ENCODE results near the gene HDHD2.
"Not testable (repeated sequence)": the region's sequence is repeated elsewhere in the genome, so short reads cannot be mapped to it uniquely, and the experiment has no call there.

The HDHD2 gene, protein sequence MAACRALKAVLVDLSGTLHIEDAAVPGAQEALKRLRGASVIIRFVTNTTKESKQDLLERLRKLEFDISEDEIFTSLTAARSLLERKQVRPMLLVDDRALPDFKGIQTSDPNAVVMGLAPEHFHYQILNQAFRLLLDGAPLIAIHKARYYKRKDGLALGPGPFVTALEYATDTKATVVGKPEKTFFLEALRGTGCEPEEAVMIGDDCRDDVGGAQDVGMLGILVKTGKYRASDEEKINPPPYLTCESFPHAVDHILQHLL

GRCh38 chr18:47150029-47150823, at the start of gene HDHD2:
Gene HDHD2, minus strand, starts transcription at chr18:47150500. Its CDS starts 14,061 bp downstream, at chr18:47136439.
- DNase-seq: peak; percentile 73

DNA sequence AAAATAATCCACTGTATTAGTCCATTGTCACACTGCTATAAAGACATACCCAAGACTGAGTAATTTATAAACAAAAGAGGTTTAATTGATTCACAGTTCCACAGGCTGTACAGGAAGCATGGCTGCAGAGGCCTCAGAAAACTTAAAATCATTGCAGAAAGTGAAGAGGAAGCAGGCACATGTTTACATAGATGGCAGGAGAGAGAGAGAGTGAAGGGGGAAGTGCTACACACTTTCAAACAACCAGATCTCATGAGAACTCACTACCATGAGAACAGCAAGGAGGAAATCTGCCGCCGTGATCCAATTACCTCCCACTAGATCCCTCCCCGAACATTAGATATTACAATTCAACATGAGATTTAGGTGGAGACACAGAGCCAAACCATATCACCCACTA, 45.7 kb upstream of the HDHD2 start:
- DNase-seq: not testable (repeated sequence)

DNA sequence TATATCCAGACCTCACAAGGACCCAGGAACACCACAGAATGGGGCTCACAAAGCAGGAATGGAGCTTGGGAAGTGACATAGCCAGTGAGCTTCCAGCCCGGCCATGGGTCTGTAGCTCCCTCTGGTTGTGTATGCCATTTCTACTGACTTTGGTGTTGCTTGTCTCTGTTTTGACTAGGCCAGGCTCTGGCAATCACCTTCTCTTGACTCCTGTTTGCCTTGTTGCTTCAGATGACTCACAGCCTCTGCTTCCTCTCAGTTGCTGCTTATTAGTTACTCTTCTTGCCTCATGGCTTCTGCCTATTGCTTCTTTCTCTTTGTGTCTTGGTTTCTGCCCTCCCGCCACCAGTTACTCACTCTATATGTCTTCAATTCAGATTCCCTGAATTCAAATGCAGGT, 41.7 kb upstream of the HDHD2 start:
- DNase-seq: no peak

DNA sequence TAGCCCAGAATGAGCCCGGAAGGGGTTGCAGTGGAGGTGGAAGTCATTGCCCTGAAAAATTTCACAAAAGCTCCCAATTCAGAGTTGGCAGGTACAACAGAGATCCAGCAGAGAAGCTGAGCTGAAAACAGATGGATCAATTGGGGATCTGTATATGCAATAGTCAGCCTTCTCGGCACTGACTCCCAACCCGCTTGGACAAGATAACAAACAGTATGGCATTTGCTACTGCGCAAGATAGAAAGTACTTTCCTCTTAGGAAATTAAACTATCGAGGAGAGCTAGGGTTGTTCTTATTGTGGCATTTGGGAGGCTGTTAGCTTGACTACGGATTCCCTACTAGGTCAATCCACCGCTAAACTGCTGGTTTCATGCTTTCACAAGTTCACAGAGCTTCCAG, 37.4 kb upstream of the HDHD2 start:
- no peak for DNase-seq

DNA sequence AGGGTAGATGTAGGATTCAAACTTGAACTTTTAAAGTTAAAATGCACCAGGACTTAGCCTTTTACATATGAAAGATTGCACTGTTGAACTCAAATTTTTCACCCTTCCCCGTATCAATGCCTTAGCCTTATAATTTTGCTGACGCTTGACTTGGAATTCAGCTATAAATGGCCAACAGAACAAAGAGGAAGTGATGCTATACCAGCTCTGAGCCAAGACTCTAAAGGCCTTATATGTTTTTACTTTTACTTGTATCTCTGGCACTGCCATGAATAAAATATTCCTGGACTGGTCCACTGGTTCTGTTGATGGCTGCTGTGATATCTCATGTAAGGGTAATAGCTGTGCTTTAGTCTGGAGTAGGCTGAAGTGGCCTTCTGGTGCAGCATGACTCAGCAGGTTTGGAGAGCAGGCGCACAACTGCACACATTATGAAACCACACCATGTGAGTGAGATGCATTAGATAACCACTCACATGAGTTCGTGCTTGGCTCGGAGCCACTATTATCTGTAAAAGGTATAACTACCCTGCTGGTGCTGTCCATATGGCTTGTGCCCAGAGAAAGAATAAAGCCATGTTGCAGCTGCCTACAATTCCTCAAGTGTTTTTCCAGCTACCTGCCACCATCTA, 34.2 kb upstream of the HDHD2 start:
- peak; percentile 54 for DNase-seq

- not testable (repeated sequence) for DNase-seq
Measured at GRCh38 chr18:47182156-47182555, 31.9 kb upstream of the HDHD2 start.

DNA sequence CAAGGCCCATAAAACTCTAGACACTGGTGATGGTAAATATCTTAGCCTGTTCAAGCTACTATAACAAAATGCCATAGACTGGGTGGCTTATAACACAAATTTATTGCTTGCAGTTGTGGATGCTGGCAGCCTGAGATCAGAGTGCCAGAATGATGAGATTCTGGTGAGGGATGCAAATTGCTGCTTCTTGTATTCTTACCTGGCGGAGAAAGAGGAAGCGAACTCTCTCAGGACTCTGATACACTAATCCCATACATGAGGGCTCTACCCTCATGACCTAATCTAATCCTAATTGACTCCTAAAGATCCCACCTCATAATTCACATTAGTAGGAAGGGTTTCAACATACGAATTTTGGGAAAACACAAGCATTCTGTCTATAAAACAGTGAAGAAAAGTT, 30.5 kb upstream of the HDHD2 start:
- no peak for DNase-seq

- DNase-seq: peak; percentile 75
Measured at GRCh38 chr18:47179520-47179919, 29.2 kb upstream of the HDHD2 start.

GRCh38 chr18:47175898-47176575, 25.7 kb upstream of the HDHD2 start, which contains the start of gene IER3IP1:
Gene IER3IP1, minus strand, starts transcription at chr18:47176364. Its CDS starts 87 bp downstream, at chr18:47176277.
- peak; percentile 87 for DNase-seq

GRCh38 chr18:47175283-47175897, 25.1 kb upstream of the HDHD2 start:
- no peak for DNase-seq

- DNase-seq: no peak
Measured at GRCh38 chr18:47174545-47175116, 24.3 kb upstream of the HDHD2 start.

- DNase-seq: no peak
Measured at GRCh38 chr18:47172476-47172875, 22.2 kb upstream of the HDHD2 start.

- DNase-seq: no peak
Measured at GRCh38 chr18:47168913-47169312, 18.6 kb upstream of the HDHD2 start.

DNA sequence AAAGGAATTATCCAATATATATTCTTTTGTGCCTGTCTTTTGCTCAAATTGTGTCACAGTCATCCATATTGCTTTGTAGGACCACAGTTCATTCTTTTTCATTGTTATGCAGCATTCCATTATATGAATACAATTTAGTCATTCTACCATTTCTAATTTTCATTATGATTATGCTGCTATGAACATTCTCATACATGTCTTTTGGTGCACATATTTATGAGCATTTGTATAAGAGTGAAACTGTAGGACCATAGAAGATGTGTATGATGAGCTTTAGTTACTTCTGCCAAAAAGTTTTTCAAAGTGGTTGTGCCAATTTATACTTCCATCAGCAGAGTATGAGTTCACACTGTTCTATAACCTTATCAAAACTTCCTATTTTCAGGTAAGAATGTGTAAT, 18.2 kb upstream of the HDHD2 start:
- no peak for DNase-seq

GRCh38 chr18:47166294-47166693, 16.0 kb upstream of the HDHD2 start:
- no peak for DNase-seq

GRCh38 chr18:47163241-47163640, 12.9 kb upstream of the HDHD2 start:
- no peak for DNase-seq

- DNase-seq: no peak
Measured at GRCh38 chr18:47160256-47160655, 10.0 kb upstream of the HDHD2 start.

- not testable (repeated sequence) for DNase-seq
Measured at GRCh38 chr18:47158404-47158803, 8.1 kb upstream of the HDHD2 start.

DNA sequence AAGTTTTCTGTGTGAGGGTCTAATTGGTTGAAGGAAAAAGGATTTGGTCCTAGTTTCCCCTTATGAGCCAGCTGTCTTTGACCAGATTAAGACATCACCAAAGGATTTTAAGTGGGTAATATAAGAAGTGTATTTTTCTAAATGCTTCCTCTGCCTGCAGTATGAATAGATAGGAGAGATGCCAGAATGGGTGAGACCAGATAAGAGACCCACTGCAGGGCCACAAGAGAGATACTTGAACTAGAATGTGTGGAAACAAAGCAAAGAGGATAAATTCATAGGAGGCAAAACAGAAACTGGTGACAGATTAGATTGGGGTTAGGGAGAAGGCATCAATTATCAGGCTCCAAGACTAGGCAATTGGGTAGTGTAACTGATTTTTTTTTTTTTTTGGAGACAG, 1.1 kb upstream of the HDHD2 start:
- DNase-seq: no peak

- DNase-seq: peak; percentile 41
Measured at GRCh38 chr18:47150824-47151366, 595 bp upstream of the HDHD2 start.

DNA sequence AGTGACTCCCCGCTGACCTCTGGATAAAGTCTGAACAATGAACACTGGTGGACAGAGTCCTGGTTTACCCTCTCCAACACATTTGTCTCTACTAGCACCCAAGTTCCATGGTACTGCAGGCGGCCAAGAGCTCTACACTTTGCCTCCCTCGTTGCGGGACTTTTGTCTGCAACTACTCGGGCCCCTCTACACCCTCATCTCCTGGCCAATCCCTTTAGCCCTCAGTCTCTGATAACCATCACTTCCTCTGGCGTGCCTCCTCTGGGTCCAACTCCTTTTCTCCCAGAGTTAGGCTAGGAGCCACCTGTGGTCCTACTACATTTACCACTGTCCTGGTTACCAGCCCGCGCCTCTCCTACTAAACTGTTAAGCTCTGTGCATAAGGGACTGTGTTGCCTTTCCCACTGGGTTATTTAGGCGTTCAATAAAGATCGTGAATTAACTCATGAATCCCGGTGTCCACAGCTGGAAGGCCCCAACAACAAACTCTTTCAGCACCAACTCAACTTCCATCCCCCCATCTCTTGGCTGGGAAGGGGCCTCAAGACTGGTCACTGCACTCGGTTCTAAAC, 757 bp downstream of the HDHD2 start:
- peak; percentile 27 for DNase-seq

- DNase-seq: no peak
Measured at GRCh38 chr18:47146206-47146605, 4.1 kb downstream of the HDHD2 start.
